Keratinocyte (primary cell): ENCODE results near the gene EHMT1. TPM values are rescaled to one million over a fixed set of nuclear protein-coding genes. Genes with fewer than 3 reads are reported as not detected.

Experiments used
- DNase-seq: peaks from one replicate; pipeline ENCODE4 v3.0.0-alpha.2; 2011; ENCODE audit warnings: low read depth, missing footprints, low spot score
- FAIRE-seq: peaks from 2 replicates; lab custom pipeline; 2011; peaks lifted over from hg19 to GRCh38; lab: Jason Lieb, UNC
- H2AFZ ChIP-seq: 2 replicates; pipeline ENCODE4 v1.6.0; 2012; ENCODE audit warnings: low read length, control low read depth, inconsistent platforms; ENCODE audit not compliant: control insufficient read depth
- H3K27ac ChIP-seq: 2 replicates; pipeline ENCODE4 v1.5.1; 2011; ENCODE audit warnings: low read length; ENCODE audit not compliant: control insufficient read depth, insufficient read depth
- H3K27me3 ChIP-seq: 3 replicates; pipeline ENCODE4 v1.6.0; 2011; ENCODE audit warnings: low read length; ENCODE audit not compliant: control insufficient read depth, insufficient read depth; ENCODE audit errors: extremely low read depth
- H3K36me3 ChIP-seq, 2 experiments: 2 replicates in 1 of 2; 3 replicates in 1 of 2; pipeline ENCODE4 v1.5.1; 2011; ENCODE audit warnings: low read length in 2 of 2, mild to moderate bottlenecking in 1 of 2; ENCODE audit not compliant: control insufficient read depth in 2 of 2, insufficient read depth in 2 of 2; ENCODE audit errors: extremely low read depth in 1 of 2
- H3K4me1 ChIP-seq: 3 replicates; pipeline ENCODE4 v1.5.1; 2011; ENCODE audit warnings: low read length; ENCODE audit not compliant: control insufficient read depth, insufficient read depth; ENCODE audit errors: extremely low read depth
- H3K4me2 ChIP-seq: 3 replicates; pipeline ENCODE4 v1.6.0; 2011; ENCODE audit warnings: low read depth, low read length; ENCODE audit not compliant: control insufficient read depth, insufficient read depth; ENCODE audit errors: extremely low read depth
- H3K4me3 ChIP-seq, 3 experiments: fragments of 200-600 bp in 1 of 3; sonication (generic) in 1 of 3; 2 replicates in 2 of 3; 3 replicates in 1 of 3; pipeline ENCODE4 v1.5.1; 2011 to 2016; ENCODE audit warnings: low read length in 3 of 3, mild to moderate bottlenecking in 3 of 3, control low read depth in 2 of 3, inconsistent platforms in 1 of 3, low read depth in 1 of 3, mixed read lengths in 1 of 3, mixed run types in 1 of 3, moderate library complexity in 1 of 3; ENCODE audit not compliant: control insufficient read depth in 2 of 3, insufficient read depth in 2 of 3; ENCODE audit errors: extremely low read depth in 1 of 3
- H3K79me2 ChIP-seq: 2 replicates; pipeline ENCODE4 v1.6.0; 2012; ENCODE audit warnings: low read length; ENCODE audit not compliant: control insufficient read depth, insufficient read depth
- H3K9ac ChIP-seq: 3 replicates; pipeline ENCODE4 v1.6.0; 2011; ENCODE audit warnings: low read length; ENCODE audit not compliant: control insufficient read depth, insufficient read depth; ENCODE audit errors: extremely low read depth
- H3K9me1 ChIP-seq: 3 replicates; pipeline ENCODE4 v1.6.0; 2011; ENCODE audit warnings: low read length; ENCODE audit not compliant: control insufficient read depth, insufficient read depth; ENCODE audit errors: extremely low read depth
- H3K9me3 ChIP-seq: 2 replicates; pipeline ENCODE4 v1.5.1; 2012; ENCODE audit warnings: low read depth, low read length; ENCODE audit not compliant: control insufficient read depth
- H4K20me1 ChIP-seq: 3 replicates; pipeline ENCODE4 v1.6.0; 2011; ENCODE audit warnings: low read length; ENCODE audit not compliant: control insufficient read depth, insufficient read depth; ENCODE audit errors: extremely low read depth
- EZH2 ChIP-seq: IDR thresholded peaks from one replicate; pipeline ENCODE4 v1.6.1; 2012; ENCODE audit warnings: inconsistent platforms, mild to moderate bottlenecking, low read length, moderate library complexity
- dilution Hi-C: fragments of 300-500 bp; cut with MboI; formaldehyde crosslinking; loops from one replicate; pipeline ENCODE4 v1.7.0; 2020; ENCODE audit warnings: low sequenced_read_pairs; ENCODE audit not compliant: extremely low pct_ligation_motif_present
- polyA plus RNA-seq, 5 experiments: library from polyadenylated mRNA; depleted of rRNA in 3 of 5; stranded (reverse) in 3 of 5; stranded (forward) in 1 of 5; unstranded in 1 of 5; fragments of >200 nt; gene quantifications; 1 replicate in 1 of 5; 2 replicates in 3 of 5; 3 replicates in 1 of 5; pipeline versions ENCODE4 v1.2.1 to v1.2.3, GENCODE V29; 2011 to 2012; ENCODE audit warnings: missing spikeins in 2 of 5, low read depth in 1 of 5, low replicate concordance in 1 of 5
- TF ChIP-seq, protein P1 (sequence below), 3 experiments: IDR thresholded peaks in 1 of 3; conservative IDR thresholded peaks in 1 of 3; optimal IDR thresholded peaks in 1 of 3; 2 replicates in 2 of 3; 3 replicates in 1 of 3; pipeline versions ENCODE3 to v1.5.1; 2011; ENCODE audit warnings: low read length in 3 of 3, mild to moderate bottlenecking in 3 of 3, moderate library complexity in 2 of 3, control low read depth in 1 of 3, inconsistent platforms in 1 of 3; ENCODE audit not compliant: insufficient read depth in 2 of 3; ENCODE audit errors: extremely low read depth in 1 of 3

The EHMT1 gene
- polyA plus RNA-seq, 1 donor (not counting 4 experiments of a cell fraction or from before 2014, with no cell fraction given), result 25.9 TPM

DNA sequence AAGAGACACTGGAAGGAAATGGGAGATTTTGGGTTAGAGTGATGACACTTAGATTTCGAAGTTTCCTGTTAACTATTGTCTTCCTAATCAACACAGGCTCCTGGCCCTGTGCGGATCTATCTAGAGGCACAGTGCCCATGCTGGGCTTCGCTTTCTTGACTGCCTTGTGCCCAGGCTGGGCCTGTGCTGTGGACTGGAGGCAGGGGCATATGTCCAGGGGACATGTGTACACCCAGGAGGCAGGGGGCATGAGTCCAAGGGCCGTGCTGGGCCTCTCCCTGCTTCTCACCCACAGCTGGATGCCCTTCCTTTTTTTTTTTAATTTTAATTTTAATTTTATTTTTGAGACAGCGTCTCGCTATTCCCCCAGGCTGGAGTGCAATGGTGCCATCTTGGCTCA, 37.6 kb downstream of the EHMT1 start:
- Histone ChIP-seq H3K4me2 (no peak overlapping the region), H3K36me3 (peaks cover 7 to 9% of the 10 kb centered on the region in 2 experiments), H2AFZ (no peak overlapping the region), H3K27ac (no peak overlapping the region), H3K9me1 (no peaks in the 10 kb centered on the region), H3K4me3 (no peak overlapping the region), H3K9me3 (no peaks in the 10 kb centered on the region), H3K9ac (no peak overlapping the region), H3K79me2 (peaks cover 81% of the 10 kb centered on the region), H3K4me1 (no peaks in the 10 kb centered on the region), H4K20me1 (peaks cover 8% of the 10 kb centered on the region), H3K27me3 (no peaks in the 10 kb centered on the region)
- dilution Hi-C loops, result no loop called here
- DNase-seq, result no peak
- TF ChIP-seq, protein P1, sequence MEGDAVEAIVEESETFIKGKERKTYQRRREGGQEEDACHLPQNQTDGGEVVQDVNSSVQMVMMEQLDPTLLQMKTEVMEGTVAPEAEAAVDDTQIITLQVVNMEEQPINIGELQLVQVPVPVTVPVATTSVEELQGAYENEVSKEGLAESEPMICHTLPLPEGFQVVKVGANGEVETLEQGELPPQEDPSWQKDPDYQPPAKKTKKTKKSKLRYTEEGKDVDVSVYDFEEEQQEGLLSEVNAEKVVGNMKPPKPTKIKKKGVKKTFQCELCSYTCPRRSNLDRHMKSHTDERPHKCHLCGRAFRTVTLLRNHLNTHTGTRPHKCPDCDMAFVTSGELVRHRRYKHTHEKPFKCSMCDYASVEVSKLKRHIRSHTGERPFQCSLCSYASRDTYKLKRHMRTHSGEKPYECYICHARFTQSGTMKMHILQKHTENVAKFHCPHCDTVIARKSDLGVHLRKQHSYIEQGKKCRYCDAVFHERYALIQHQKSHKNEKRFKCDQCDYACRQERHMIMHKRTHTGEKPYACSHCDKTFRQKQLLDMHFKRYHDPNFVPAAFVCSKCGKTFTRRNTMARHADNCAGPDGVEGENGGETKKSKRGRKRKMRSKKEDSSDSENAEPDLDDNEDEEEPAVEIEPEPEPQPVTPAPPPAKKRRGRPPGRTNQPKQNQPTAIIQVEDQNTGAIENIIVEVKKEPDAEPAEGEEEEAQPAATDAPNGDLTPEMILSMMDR (optimal IDR thresholded peaks at IDR 0.05 in 1 of 3, IDR thresholded peaks at IDR 0.05 in 1 of 3, conservative IDR thresholded peaks at IDR 0.05 in 1 of 3; ENCODE audit: extremely low read depth in 1 of 3, insufficient read depth in 2 of 3, low read length in 3 of 3), result no peak
- TF ChIP-seq EZH2, result no peak
- no peak for FAIRE-seq

DNA sequence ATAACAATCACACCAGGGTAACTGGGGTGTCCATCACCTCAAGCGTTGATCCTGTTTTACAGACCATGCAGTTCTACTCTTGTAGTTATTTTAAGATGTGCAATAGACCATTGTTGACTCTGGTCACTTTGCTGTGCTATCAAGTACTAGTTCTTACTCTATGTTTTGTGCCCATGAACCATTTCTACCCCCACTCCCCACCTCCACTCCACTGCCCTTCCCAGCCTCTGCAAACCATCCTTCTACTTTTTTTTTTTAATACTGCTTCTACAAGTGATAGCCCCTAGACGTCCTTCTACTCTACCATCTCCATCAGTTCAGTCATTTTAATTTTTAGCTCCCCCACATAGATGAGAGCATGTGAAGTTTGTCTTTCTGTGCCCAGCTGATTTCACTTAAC, 38.8 kb downstream of the EHMT1 start:
- Histone ChIP-seq H3K9me3 (no peaks in the 10 kb centered on the region), H2AFZ (no peak overlapping the region), H4K20me1 (peaks cover 8% of the 10 kb centered on the region), H3K9me1 (no peaks in the 10 kb centered on the region), H3K27me3 (no peaks in the 10 kb centered on the region), H3K79me2 (peaks cover 81% of the 10 kb centered on the region), H3K4me3 (no peak overlapping the region), H3K9ac (no peak overlapping the region), H3K36me3 (peaks cover 3 to 5% of the 10 kb centered on the region in 2 experiments), H3K27ac (no peak overlapping the region), H3K4me2 (no peak overlapping the region), H3K4me1 (no peaks in the 10 kb centered on the region)
- DNase-seq, result no peak
- dilution Hi-C loops, result no loop called here
- TF ChIP-seq EZH2, result no peak
- TF ChIP-seq, protein P1 (optimal IDR thresholded peaks at IDR 0.05 in 1 of 3, IDR thresholded peaks at IDR 0.05 in 1 of 3, conservative IDR thresholded peaks at IDR 0.05 in 1 of 3; ENCODE audit: extremely low read depth in 1 of 3, insufficient read depth in 2 of 3, low read length in 3 of 3), result no peak
- FAIRE-seq, result no peak
